ENCODE data around the gene WDFY3.

The WDFY3 gene

DNA sequence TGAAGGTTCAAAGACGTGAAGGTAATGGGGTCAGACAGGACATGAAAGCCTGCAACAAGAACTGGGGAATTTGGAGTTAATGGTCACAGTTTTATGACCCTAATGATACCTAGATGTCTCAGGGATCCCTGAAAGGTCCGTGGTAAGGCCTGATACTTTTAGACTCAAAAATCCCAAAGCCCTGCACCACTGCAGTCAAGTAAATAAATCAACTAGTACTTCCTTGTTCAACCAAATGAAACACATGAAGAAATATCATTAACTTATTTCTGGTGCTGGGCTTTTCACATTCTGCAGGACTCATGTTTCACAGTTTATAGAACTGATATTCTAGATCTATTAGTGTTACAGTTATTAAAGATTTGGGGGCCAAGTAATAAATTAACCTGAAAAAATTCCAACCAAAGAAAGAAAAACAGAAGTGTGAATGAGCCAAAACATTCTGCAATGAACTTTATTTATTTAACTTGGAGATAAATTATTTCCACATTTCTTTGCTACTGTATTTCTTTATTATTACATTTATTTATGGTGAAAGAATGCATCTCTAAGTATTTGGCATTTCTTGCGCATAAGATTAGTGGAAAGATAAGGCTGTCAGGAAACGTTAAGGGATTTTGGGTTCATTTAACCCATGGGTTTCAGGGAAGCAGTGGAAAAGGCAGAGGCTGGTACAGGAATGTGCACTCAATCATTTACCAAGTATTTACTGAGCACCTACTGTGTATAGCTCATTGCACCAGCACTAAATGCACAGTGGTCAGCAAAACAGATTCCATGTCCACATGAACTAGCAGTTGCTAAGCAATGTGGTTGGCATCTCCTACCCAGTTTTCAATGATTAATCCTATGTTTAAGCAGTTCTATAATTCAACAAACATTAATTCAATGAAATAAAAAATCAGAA lies 8.7 kb downstream of the WDFY3 start:
- Histone ChIP-seq H3K27me3 (ENCODE audit: insufficient read depth, low read length, poor library complexity, severe bottlenecking) (no peaks in the 10 kb centered on the region), H3F3A (ENCODE audit: low read depth) (no peaks in the 10 kb centered on the region), H3K9me2 (replicated peaks; ENCODE audit: low read depth, low read length) (no peaks in the 10 kb centered on the region), H2AFZ (ENCODE audit: low read length) (no peak overlapping the region), H3K4me2 (ENCODE audit: low read depth, low read length, poor library complexity, severe bottlenecking) (no peak overlapping the region), H4K20me1 (ENCODE audit: insufficient read depth, low read length, poor library complexity, severe bottlenecking) (peaks cover 14% of the 10 kb centered on the region), H3K4me1 (ENCODE audit: insufficient read depth, low read length, poor library complexity, severe bottlenecking) (no peaks in the 10 kb centered on the region), H3K4me3 (ENCODE audit: low read length, poor library complexity, severe bottlenecking) (no peak overlapping the region), H3K36me3 (ENCODE audit: insufficient read depth, low read length) (no peaks in the 10 kb centered on the region), H3K9me3 (ENCODE audit: insufficient read depth, low read depth, low read length) (no peaks in the 10 kb centered on the region), H3K9ac (ENCODE audit: low read depth, low read length, poor library complexity, severe bottlenecking) (no peak overlapping the region), H3K79me2 (ENCODE audit: insufficient read depth, low read length) (peaks cover 68% of the 10 kb centered on the region)
- TF ChIP-seq, protein P1, sequence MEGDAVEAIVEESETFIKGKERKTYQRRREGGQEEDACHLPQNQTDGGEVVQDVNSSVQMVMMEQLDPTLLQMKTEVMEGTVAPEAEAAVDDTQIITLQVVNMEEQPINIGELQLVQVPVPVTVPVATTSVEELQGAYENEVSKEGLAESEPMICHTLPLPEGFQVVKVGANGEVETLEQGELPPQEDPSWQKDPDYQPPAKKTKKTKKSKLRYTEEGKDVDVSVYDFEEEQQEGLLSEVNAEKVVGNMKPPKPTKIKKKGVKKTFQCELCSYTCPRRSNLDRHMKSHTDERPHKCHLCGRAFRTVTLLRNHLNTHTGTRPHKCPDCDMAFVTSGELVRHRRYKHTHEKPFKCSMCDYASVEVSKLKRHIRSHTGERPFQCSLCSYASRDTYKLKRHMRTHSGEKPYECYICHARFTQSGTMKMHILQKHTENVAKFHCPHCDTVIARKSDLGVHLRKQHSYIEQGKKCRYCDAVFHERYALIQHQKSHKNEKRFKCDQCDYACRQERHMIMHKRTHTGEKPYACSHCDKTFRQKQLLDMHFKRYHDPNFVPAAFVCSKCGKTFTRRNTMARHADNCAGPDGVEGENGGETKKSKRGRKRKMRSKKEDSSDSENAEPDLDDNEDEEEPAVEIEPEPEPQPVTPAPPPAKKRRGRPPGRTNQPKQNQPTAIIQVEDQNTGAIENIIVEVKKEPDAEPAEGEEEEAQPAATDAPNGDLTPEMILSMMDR (conservative IDR thresholded peaks at IDR 0.05; ENCODE audit: low read length): no peak
- no peak for TF ChIP-seq EZH2phosphoT487 (IDR thresholded peaks at IDR 0.05; ENCODE audit: borderline replicate concordance)

DNA sequence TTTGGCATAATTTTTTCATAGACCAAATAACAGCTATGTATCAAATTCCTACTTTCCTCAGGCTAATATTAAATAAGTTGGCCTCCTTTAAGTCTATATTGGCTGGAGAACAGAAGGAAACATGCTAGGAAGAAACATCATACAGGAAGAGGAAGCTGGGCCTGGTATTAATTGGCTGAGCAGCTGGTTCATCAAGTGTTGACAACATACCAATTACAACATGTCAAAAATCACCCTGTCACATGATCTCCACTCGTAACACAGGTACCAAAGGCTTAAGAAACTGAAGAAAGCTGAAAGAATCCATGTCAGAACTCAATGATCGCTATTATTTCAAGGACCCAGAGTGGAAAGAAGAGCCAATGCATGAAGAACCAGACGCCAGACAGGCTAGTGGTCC lies 10.5 kb downstream of the WDFY3 start:
- H3K9me3 ChIP-seq (ENCODE audit: insufficient read depth, low read depth, low read length): no peaks in the 10 kb centered on the region
- no peak overlapping the region for H3K4me3 ChIP-seq (ENCODE audit: low read length, poor library complexity, severe bottlenecking)
- no peaks in the 10 kb centered on the region for H3K9me2 ChIP-seq (replicated peaks; ENCODE audit: low read depth, low read length)
- H3K79me2 ChIP-seq (ENCODE audit: insufficient read depth, low read length): peaks cover 71% of the 10 kb centered on the region
- H3K9ac ChIP-seq (ENCODE audit: low read depth, low read length, poor library complexity, severe bottlenecking): no peak overlapping the region
- no peaks in the 10 kb centered on the region for H3K27me3 ChIP-seq (ENCODE audit: insufficient read depth, low read length, poor library complexity, severe bottlenecking)
- H3K4me1 ChIP-seq (ENCODE audit: insufficient read depth, low read length, poor library complexity, severe bottlenecking): no peaks in the 10 kb centered on the region
- no peak for TF ChIP-seq EZH2phosphoT487 (IDR thresholded peaks at IDR 0.05; ENCODE audit: borderline replicate concordance)
- TF ChIP-seq, protein P1 (conservative IDR thresholded peaks at IDR 0.05; ENCODE audit: low read length): no peak
- no peak overlapping the region for H3K4me2 ChIP-seq (ENCODE audit: low read depth, low read length, poor library complexity, severe bottlenecking)
- no peak overlapping the region for H2AFZ ChIP-seq (ENCODE audit: low read length)
- H3F3A ChIP-seq (ENCODE audit: low read depth): no peaks in the 10 kb centered on the region
- H4K20me1 ChIP-seq (ENCODE audit: insufficient read depth, low read length, poor library complexity, severe bottlenecking): peaks cover 13% of the 10 kb centered on the region
- no peaks in the 10 kb centered on the region for H3K36me3 ChIP-seq (ENCODE audit: insufficient read depth, low read length)

DNA sequence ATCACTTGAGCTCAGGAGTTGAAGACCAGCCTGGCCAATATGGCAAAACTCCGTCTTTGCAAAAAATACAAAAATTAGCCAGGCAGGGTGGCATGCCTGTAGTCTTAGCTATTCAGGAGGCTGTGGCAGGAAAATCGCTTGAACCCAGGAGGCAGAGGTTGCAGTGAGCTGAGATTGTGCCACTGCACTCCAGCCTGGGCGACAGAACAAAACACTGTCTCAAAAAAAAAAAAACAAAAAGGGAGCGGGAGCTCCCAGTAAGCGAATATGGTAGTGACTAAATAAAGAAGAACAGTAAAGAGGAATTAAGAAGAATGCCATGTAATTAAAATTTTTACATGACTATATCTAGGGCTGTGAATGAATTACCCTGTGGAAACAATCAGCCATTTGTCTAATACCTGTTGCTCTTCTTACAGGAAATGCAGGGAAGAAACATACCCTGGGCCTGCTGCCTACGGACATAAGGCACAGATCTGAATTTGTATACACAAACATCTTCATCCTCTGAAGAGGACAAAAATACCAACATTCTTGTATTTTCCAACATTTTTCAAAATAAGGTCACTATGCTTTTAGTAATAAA lies 11.4 kb downstream of the WDFY3 start:
- H3K79me2 ChIP-seq (ENCODE audit: insufficient read depth, low read length): peaks cover 63% of the 10 kb centered on the region
- no peaks in the 10 kb centered on the region for H3K36me3 ChIP-seq (ENCODE audit: insufficient read depth, low read length)
- H3K9me2 ChIP-seq (replicated peaks; ENCODE audit: low read depth, low read length): no peaks in the 10 kb centered on the region
- peaks cover 13% of the 10 kb centered on the region for H4K20me1 ChIP-seq (ENCODE audit: insufficient read depth, low read length, poor library complexity, severe bottlenecking)
- TF ChIP-seq EZH2phosphoT487 (IDR thresholded peaks at IDR 0.05; ENCODE audit: borderline replicate concordance): no peak
- TF ChIP-seq, protein P1 (conservative IDR thresholded peaks at IDR 0.05; ENCODE audit: low read length): no peak
- no peaks in the 10 kb centered on the region for H3K4me1 ChIP-seq (ENCODE audit: insufficient read depth, low read length, poor library complexity, severe bottlenecking)
- no peak overlapping the region for H2AFZ ChIP-seq (ENCODE audit: low read length)
- H3F3A ChIP-seq (ENCODE audit: low read depth): no peaks in the 10 kb centered on the region
- H3K4me2 ChIP-seq (ENCODE audit: low read depth, low read length, poor library complexity, severe bottlenecking): no peak overlapping the region
- H3K9ac ChIP-seq (ENCODE audit: low read depth, low read length, poor library complexity, severe bottlenecking): no peak overlapping the region
- H3K4me3 ChIP-seq (ENCODE audit: low read length, poor library complexity, severe bottlenecking): no peak overlapping the region
- no peaks in the 10 kb centered on the region for H3K9me3 ChIP-seq (ENCODE audit: insufficient read depth, low read depth, low read length)
- H3K27me3 ChIP-seq (ENCODE audit: insufficient read depth, low read length, poor library complexity, severe bottlenecking): no peaks in the 10 kb centered on the region
